CD4-positive, alpha-beta memory T cell (primary cell): Measurements from ENCODE around the gene C4B. TPM values are rescaled to one million over a fixed set of nuclear protein-coding genes. Genes with fewer than 3 reads are reported as not detected.
"Not testable (repeated sequence)": the region's sequence is repeated elsewhere in the genome, so short reads cannot be mapped to it uniquely, and the experiment has no call there.

ENCODE experiments used
- CTCF ChIA-PET: fragments of 350-600 bp; sonication (Branson Sonifier 250); formaldehyde crosslinking; loops from one replicate; lab custom pipeline; 2021; ENCODE audit warnings: inconsistent platforms; ENCODE audit not compliant: partially characterized antibody; lab: Charles Lee
- POLR2A ChIA-PET: fragments of 350-600 bp; sonication (Branson Sonifier 250); formaldehyde crosslinking; loops from one replicate; lab custom pipeline; 2021; ENCODE audit not compliant: partially characterized antibody; lab: Charles Lee
- DNase-seq, 5 donors: peaks; one replicate each; pipeline versions ENCODE4 v3.0.0 to v3.0.0-alpha.2; 2020 to 2022; ENCODE audit warnings: mixed read lengths in 1 of 5
- H3K27ac ChIP-seq: one replicate; pipeline ENCODE4 v1.7.0; 2013; ENCODE audit warnings: low read depth, low read length
- H3K27me3 ChIP-seq: 2 replicates; pipeline ENCODE4 v1.7.0; 2013; ENCODE audit warnings: mild to moderate bottlenecking, low read length, moderate library complexity; ENCODE audit not compliant: insufficient read depth
- H3K36me3 ChIP-seq: 2 replicates; pipeline ENCODE4 v1.7.0; 2013; ENCODE audit warnings: mild to moderate bottlenecking, low read length, moderate library complexity; ENCODE audit not compliant: insufficient read depth
- H3K4me1 ChIP-seq: 2 replicates; pipeline ENCODE4 v1.7.0; 2013; ENCODE audit warnings: mild to moderate bottlenecking, low read length, moderate library complexity; ENCODE audit not compliant: insufficient read depth
- H3K4me3 ChIP-seq, 2 donors: one replicate each; pipeline ENCODE4 v1.7.0; 2013; ENCODE audit warnings: low read length in 2 of 2, mild to moderate bottlenecking in 1 of 2
- H3K9me3 ChIP-seq, 2 donors: one replicate each; pipeline ENCODE4 v1.7.0; 2013; ENCODE audit warnings: low read length in 2 of 2, control low read depth in 1 of 2; ENCODE audit not compliant: control insufficient read depth in 1 of 2
- H3K27ac Mint-ChIP-seq, 7 donors: one replicate each; pipeline ENCODE4 v1.8.0; 2020 to 2021; ENCODE audit warnings: mixed read lengths in 7 of 7, mild to moderate bottlenecking in 6 of 7, inconsistent platforms in 3 of 7, moderate library complexity in 3 of 7
- H3K27me3 Mint-ChIP-seq, 2 donors: one replicate each; pipeline ENCODE4 v1.8.0; 2020 to 2021; ENCODE audit warnings: mixed read lengths in 2 of 2
- H3K36me3 Mint-ChIP-seq, 2 donors: one replicate each; pipeline ENCODE4 v1.8.0; 2020 to 2021; ENCODE audit warnings: mixed read lengths in 2 of 2, inconsistent platforms in 1 of 2, mild to moderate bottlenecking in 1 of 2
- H3K4me1 Mint-ChIP-seq, 4 donors: one replicate each; pipeline ENCODE4 v1.8.0; 2020 to 2021; ENCODE audit warnings: mixed read lengths in 4 of 4, mild to moderate bottlenecking in 1 of 4
- H3K4me3 Mint-ChIP-seq, 8 donors: one replicate each; pipeline ENCODE4 v1.8.0; 2020 to 2021; ENCODE audit warnings: mixed read lengths in 8 of 8, mild to moderate bottlenecking in 7 of 8, moderate library complexity in 6 of 8, inconsistent platforms in 3 of 8
- H3K9me3 Mint-ChIP-seq, 8 donors: one replicate each; pipeline ENCODE4 v1.8.0; 2020 to 2021; ENCODE audit warnings: mixed read lengths in 8 of 8, mild to moderate bottlenecking in 5 of 8, inconsistent platforms in 3 of 8, moderate library complexity in 1 of 8
- intact Hi-C: fragments of 100-400 bp; cut with micrococcal nuclease; formaldehyde crosslinking; loops from one replicate; pipeline ENCODE4 v1.15.1; 2023
- polyA plus RNA-seq, 2 donors: library from polyadenylated mRNA; unstranded; fragments of 300-500 nt; fragmentation: Illumina TruSeq; gene quantifications; one replicate each; pipeline ENCODE4 v1.2.3, GENCODE V29; 2021
- total RNA-seq, 2 experiments: library from RNA; stranded (reverse); gene quantifications; one replicate each; pipeline ENCODE4 v1.2.3, GENCODE V29; 2021

The C4B gene
- total and polyA plus RNA-seq, 4 experiments from 2014 or later, result 0.36 to 5.8 (median 5.0) TPM; not detected in 1

DNA sequence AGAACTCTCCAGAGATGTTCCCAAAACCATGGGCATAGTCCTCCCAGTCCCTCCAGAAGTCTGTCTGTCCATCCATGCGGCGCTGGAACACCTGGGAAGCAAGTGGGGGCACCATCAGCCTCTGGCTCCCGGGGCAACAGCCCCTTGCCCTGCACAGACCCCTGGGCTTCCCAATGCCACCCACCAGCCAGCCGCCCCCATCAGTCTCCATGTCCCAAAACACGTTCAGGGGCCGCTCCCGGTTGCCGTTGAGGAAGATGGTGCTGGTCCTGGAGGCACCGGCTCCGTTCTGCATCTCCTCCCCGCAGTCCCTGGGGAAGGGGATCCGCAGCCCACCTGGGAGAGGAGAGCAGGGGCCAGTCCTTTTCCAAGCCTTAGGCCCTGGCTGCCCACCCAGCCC is 5.1 kb upstream of the C4B start:
- intact Hi-C loops, H3K9me3 ChIP-seq, POLR2A ChIA-PET, H3K27me3 Mint-ChIP-seq, H3K27ac Mint-ChIP-seq, H3K9me3 Mint-ChIP-seq, DNase-seq, H3K4me3 Mint-ChIP-seq, H3K36me3 Mint-ChIP-seq, H3K27me3 ChIP-seq, CTCF ChIA-PET, H3K4me3 ChIP-seq, H3K27ac ChIP-seq, H3K4me1 ChIP-seq, H3K4me1 Mint-ChIP-seq, H3K36me3 ChIP-seq: not testable (repeated sequence)

GRCh38 chr6:32010856-32011530 is 3.6 kb upstream of the C4B start:
- H3K36me3 Mint-ChIP-seq, H3K4me1 Mint-ChIP-seq, H3K27me3 ChIP-seq, H3K4me3 ChIP-seq, H3K4me1 ChIP-seq, POLR2A ChIA-PET, intact Hi-C loops, CTCF ChIA-PET, H3K27ac Mint-ChIP-seq, H3K9me3 Mint-ChIP-seq, H3K27ac ChIP-seq, H3K36me3 ChIP-seq, H3K9me3 ChIP-seq, H3K27me3 Mint-ChIP-seq, H3K4me3 Mint-ChIP-seq, DNase-seq: not testable (repeated sequence)

DNA sequence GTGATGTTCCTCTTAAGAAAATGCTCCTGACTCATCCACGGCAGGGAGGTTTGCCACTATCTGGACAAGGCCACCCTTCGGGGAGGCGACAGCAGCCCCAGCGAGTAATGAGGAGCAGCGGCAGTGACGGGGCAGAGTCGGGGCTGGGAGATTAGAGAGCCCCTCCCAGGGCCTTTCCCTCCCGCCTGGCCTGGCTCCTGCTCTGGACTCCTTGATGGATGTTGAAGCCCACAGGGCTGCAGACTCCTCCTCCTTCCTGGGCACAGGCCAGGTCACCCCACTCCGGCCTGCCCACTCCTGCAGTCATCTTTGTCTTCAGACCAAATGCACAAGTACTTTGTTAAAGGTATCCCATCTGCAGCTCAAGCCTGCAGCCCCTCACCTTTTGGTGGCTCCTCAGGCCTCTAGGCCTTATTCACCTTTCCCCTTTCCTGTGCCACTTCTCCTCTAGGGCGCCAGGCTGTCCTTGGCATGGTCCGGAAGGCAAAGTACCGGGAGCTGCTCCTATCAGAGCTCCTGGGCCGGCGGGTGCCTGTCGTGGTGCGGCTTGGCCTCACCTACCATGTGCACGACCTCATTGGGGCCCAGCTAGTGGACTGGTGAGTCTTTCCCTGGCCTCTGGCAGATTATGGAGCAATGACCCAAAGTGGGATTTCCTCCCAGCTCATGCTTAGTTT is 1.5 kb upstream of the C4B start:
- H3K9me3 Mint-ChIP-seq, H3K9me3 ChIP-seq, H3K4me3 ChIP-seq, H3K27me3 Mint-ChIP-seq, POLR2A ChIA-PET, H3K4me3 Mint-ChIP-seq, CTCF ChIA-PET, DNase-seq, H3K36me3 Mint-ChIP-seq, H3K4me1 ChIP-seq, H3K4me1 Mint-ChIP-seq, H3K27ac Mint-ChIP-seq, H3K27ac ChIP-seq, intact Hi-C loops, H3K36me3 ChIP-seq, H3K27me3 ChIP-seq: not testable (repeated sequence)

GRCh38 chr6:32013738-32014137 is 857 bp upstream of the C4B start:
- H3K4me3 ChIP-seq, intact Hi-C loops, H3K4me1 ChIP-seq, POLR2A ChIA-PET, H3K4me1 Mint-ChIP-seq, H3K36me3 ChIP-seq, H3K27me3 Mint-ChIP-seq, H3K27ac Mint-ChIP-seq, H3K36me3 Mint-ChIP-seq, H3K4me3 Mint-ChIP-seq, CTCF ChIA-PET, H3K27ac ChIP-seq, DNase-seq, H3K27me3 ChIP-seq, H3K9me3 ChIP-seq, H3K9me3 Mint-ChIP-seq: not testable (repeated sequence)

- POLR2A ChIA-PET, H3K4me1 Mint-ChIP-seq, intact Hi-C loops, CTCF ChIA-PET, H3K9me3 Mint-ChIP-seq, H3K27me3 ChIP-seq, H3K9me3 ChIP-seq, H3K36me3 ChIP-seq, H3K4me3 ChIP-seq, H3K27ac ChIP-seq, H3K27ac Mint-ChIP-seq, H3K4me1 ChIP-seq, H3K27me3 Mint-ChIP-seq, H3K4me3 Mint-ChIP-seq, DNase-seq, H3K36me3 Mint-ChIP-seq: not testable (repeated sequence)
Measured at GRCh38 chr6:32022100-32022499, 7.5 kb downstream of the C4B start.

- H3K27ac Mint-ChIP-seq, H3K4me1 ChIP-seq, H3K36me3 Mint-ChIP-seq, DNase-seq, H3K27me3 ChIP-seq, H3K36me3 ChIP-seq, H3K4me3 ChIP-seq, H3K4me1 Mint-ChIP-seq, H3K4me3 Mint-ChIP-seq, H3K9me3 ChIP-seq, H3K27me3 Mint-ChIP-seq, CTCF ChIA-PET, POLR2A ChIA-PET, H3K9me3 Mint-ChIP-seq, H3K27ac ChIP-seq, intact Hi-C loops: not testable (repeated sequence)
Measured at GRCh38 chr6:32028631-32029030, 14.0 kb downstream of the C4B start.

- H3K36me3 ChIP-seq, H3K9me3 Mint-ChIP-seq, CTCF ChIA-PET, H3K27ac ChIP-seq, H3K9me3 ChIP-seq, intact Hi-C loops, H3K4me1 Mint-ChIP-seq, H3K4me3 ChIP-seq, H3K4me3 Mint-ChIP-seq, H3K36me3 Mint-ChIP-seq, DNase-seq, POLR2A ChIA-PET, H3K27me3 Mint-ChIP-seq, H3K4me1 ChIP-seq, H3K27me3 ChIP-seq, H3K27ac Mint-ChIP-seq: not testable (repeated sequence)
Measured at GRCh38 chr6:32029553-32029952, 15.0 kb downstream of the C4B start.
